ENCODE measurements around the gene SCYGR4. TPM values are rescaled to one million over a fixed set of nuclear protein-coding genes. Genes with fewer than 3 reads are reported as not detected.
"Not testable (repeated sequence)": the region's sequence is repeated elsewhere in the genome, so short reads cannot be mapped to it uniquely, and the experiment has no call there.

Gene SCYGR4
- total and polyA plus RNA-seq, 10 donors = 0.04 TPM; not detected in 9

DNA sequence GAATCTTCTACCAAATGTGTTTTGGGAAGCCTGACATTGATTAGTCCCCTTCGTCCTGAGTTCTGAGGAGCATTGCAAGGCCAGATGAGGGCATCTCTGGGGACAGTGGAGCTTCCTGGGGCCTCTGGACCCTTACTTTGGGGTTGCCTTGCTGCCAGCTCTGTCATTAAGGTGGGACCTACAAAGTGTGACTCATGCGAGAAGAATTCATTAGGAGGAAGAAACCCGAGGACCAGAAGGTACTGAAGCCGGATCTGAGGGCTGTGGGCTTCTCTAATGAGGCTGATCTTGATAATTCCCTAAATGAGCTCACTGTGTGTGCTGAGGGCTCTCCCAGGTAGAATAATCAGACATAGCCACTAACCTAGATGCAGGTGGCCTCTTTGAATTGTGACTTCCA, 19.3 kb upstream of the SCYGR4 start:
- 78 to 88% (median 85%) methylated on average over 4 of the region's 4 CpGs for WGBS, 5 donors

DNA sequence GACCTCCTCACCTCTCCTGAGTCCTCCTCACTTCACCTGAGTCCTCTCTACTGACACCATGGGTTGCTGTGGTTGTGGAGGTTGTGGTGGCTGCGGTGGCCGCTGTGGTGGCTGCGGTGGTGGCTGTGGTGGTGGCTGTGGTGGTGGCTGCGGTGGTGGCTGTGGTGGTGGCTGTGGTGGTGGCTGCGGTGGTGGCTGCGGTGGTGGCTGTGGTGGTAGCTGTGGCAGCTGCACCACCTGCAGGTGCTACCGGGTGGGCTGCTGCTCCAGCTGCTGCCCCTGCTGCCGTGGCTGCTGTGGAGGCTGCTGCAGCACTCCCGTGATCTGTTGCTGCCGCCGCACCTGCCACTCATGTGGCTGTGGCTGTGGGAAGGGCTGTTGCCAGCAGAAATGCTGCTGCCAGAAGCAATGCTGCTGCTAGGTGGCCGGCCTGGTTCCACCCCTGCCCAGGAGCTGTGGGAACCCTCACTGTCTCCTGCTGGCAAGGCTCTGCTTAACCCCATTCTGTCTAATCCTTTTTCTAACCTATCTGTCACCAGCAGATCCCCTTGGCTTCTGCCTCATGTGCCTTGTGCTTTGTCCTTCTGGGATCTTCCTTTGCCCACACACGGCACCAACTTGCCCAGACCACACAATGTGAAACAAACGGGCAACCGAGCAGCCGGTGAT, 18.3 kb upstream of the SCYGR4 start, which contains the start of gene SCYGR2:
SCYGR2 (plus strand) TSS at position 59 of the 669 bp plus-strand sequence; CDS start at position 59, 0 bp downstream.
- H3K4me1 ChIP-seq; H3K36me3 ChIP-seq; H3K9me3 ChIP-seq; H3K4me3 ChIP-seq; intact Hi-C loops (cut with DNase I; ENCODE audit: low total_unique reads); DNase-seq; H3K27ac ChIP-seq: not testable (repeated sequence)
- 83 to 94% (median 93%) methylated on average over 9 to 16 of the region's 16 CpGs for WGBS, 5 donors
- peaks cover 0 to 37% (median 0%) of the 10 kb centered on the region in 7 donors for H3K27me3 ChIP-seq (replicated peaks in 1 of 7)

More for the DNA sequence above, 19.3 kb upstream of the SCYGR4 start:
- DNase-seq = no peak
- no peaks in the 10 kb centered on the region for H3K36me3 ChIP-seq
- no peak overlapping the region for H3K27ac ChIP-seq
- no peaks in the 10 kb centered on the region for H3K9me3 ChIP-seq
- TF ChIP-seq, protein P1, sequence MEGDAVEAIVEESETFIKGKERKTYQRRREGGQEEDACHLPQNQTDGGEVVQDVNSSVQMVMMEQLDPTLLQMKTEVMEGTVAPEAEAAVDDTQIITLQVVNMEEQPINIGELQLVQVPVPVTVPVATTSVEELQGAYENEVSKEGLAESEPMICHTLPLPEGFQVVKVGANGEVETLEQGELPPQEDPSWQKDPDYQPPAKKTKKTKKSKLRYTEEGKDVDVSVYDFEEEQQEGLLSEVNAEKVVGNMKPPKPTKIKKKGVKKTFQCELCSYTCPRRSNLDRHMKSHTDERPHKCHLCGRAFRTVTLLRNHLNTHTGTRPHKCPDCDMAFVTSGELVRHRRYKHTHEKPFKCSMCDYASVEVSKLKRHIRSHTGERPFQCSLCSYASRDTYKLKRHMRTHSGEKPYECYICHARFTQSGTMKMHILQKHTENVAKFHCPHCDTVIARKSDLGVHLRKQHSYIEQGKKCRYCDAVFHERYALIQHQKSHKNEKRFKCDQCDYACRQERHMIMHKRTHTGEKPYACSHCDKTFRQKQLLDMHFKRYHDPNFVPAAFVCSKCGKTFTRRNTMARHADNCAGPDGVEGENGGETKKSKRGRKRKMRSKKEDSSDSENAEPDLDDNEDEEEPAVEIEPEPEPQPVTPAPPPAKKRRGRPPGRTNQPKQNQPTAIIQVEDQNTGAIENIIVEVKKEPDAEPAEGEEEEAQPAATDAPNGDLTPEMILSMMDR (IDR thresholded peaks at IDR 0.05 in 8 of 11, conservative IDR thresholded peaks at IDR 0.05 in 3 of 11) = no peak
- TF ChIP-seq POLR2AphosphoS5 (IDR thresholded peaks at IDR 0.05) (no peak), POLR2A (IDR thresholded peaks at IDR 0.05) (no peak)
- intact Hi-C loops (cut with DNase I; ENCODE audit: low total_unique reads) = no loop called here
- peaks cover 0 to 37% (median 0%) of the 10 kb centered on the region in 7 donors for H3K27me3 ChIP-seq (replicated peaks in 1 of 7)
- no peaks in the 10 kb centered on the region for H3K4me1 ChIP-seq
- no peak overlapping the region for H3K4me3 ChIP-seq

DNA sequence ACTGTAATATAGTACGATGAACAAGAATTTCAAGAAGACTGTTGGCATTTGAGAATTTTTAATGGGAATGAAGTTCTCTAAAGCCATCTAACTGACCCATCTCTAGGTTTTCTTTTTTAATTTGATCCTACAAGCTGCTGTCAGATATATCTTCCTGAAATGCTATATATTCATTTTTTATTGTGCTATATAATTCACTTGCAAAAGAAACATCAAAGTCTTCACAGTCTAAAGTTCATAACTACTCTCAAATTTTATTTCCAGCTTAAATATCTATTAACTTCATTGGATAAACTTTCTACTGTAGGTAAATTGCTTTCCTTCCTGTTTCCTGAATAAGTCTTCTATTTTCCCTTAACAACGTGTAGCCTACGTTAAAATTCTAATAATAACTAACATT, 14.9 kb upstream of the SCYGR4 start:
- WGBS, 5 donors = 53 to 73% (median 61%) methylated on average over 3 of the region's 3 CpGs
- DNase-seq = no peak
- H3K4me1 ChIP-seq = no peaks in the 10 kb centered on the region
- H3K4me3 ChIP-seq = no peak overlapping the region
- intact Hi-C loops (cut with DNase I; ENCODE audit: low total_unique reads) = no loop called here
- TF ChIP-seq, protein P1 (IDR thresholded peaks at IDR 0.05 in 8 of 11, conservative IDR thresholded peaks at IDR 0.05 in 3 of 11) = no peak
- TF ChIP-seq POLR2AphosphoS5 (IDR thresholded peaks at IDR 0.05) = no peak
- no peak for TF ChIP-seq POLR2A (IDR thresholded peaks at IDR 0.05)
- H3K36me3 ChIP-seq = no peaks in the 10 kb centered on the region
- no peak overlapping the region for H3K27ac ChIP-seq
- H3K27me3 ChIP-seq (replicated peaks in 1 of 7) = peaks cover 0 to 16% (median 0%) of the 10 kb centered on the region in 7 donors
- no peaks in the 10 kb centered on the region for H3K9me3 ChIP-seq

DNA sequence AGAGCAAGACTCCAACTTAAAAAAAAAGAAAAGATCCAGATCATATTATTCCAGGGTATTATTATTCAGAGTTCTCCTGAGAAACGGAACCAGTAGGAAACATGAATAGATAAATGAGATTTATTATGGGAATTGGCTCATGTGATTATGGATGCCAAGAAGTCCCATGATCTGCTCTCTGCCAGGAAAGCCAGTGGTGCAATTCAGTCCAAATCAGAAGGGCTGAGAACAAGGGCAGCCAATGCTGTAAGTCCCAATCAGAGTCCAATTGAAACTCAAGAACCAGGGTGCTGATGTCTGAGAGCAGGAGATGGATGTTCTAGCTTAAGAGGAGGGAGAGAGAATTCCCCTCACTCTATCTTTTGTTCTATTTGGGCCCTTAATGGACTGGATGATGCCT, 10.8 kb upstream of the SCYGR4 start:
- TF ChIP-seq POLR2A (IDR thresholded peaks at IDR 0.05) (no peak), POLR2AphosphoS5 (IDR thresholded peaks at IDR 0.05) (no peak)
- TF ChIP-seq, protein P1 (IDR thresholded peaks at IDR 0.05 in 8 of 11, conservative IDR thresholded peaks at IDR 0.05 in 3 of 11) = no peak
- peaks cover 0 to 16% (median 0%) of the 10 kb centered on the region in 7 donors for H3K27me3 ChIP-seq (replicated peaks in 1 of 7)

More for the DNA sequence above, 10.8 kb upstream of the SCYGR4 start:
- H3K4me1 ChIP-seq = peaks cover 0 to 22% (median 8%) of the 10 kb centered on the region in 6 donors
- intact Hi-C loops (cut with DNase I; ENCODE audit: low total_unique reads) = no loop called here
- no peak overlapping the region for H3K4me3 ChIP-seq
- no peak overlapping the region for H3K27ac ChIP-seq
- no peak for DNase-seq
- WGBS, 5 donors = 76 to 89% (median 87%) methylated on average over 1 of the region's 1 CpG
- H3K9me3 ChIP-seq = no peaks in the 10 kb centered on the region
- H3K36me3 ChIP-seq = no peaks in the 10 kb centered on the region
